COR-L47 (cell line): Measurements from ENCODE around the gene CORO1C.

Source experiments
- DNase-seq: peaks from one replicate; lab custom pipeline; 2025; lab: John Stamatoyannopoulos, UW

The CORO1C gene

GRCh38 chr12:108599948-108600701, 131.2 kb downstream of the CORO1C start:
- DNase-seq = no peak

- DNase-seq = no peak
Observed at GRCh38 chr12:108599541-108599940, 131.8 kb downstream of the CORO1C start.

- DNase-seq = no peak
Observed at GRCh38 chr12:108598553-108599250, 132.6 kb downstream of the CORO1C start.

- no peak for DNase-seq
Observed at GRCh38 chr12:108597559-108598471, 133.5 kb downstream of the CORO1C start, which contains the start of gene TMEM119. TSS of gene TMEM119 (minus strand) at chr12:108598084. CDS start at chr12:108592383, 5,701 bp downstream.

GRCh38 chr12:108596854-108597558, 134.3 kb downstream of the CORO1C start:
- DNase-seq = no peak

- DNase-seq = no peak
Observed at GRCh38 chr12:108595711-108596647, 135.3 kb downstream of the CORO1C start.
